ENCODE measurements around the gene TMEM205. TPM values are rescaled to one million over a fixed set of nuclear protein-coding genes. Genes with fewer than 3 reads are reported as not detected.
A peak's percentile ranks its signal among the peaks of the same experiment; 100 is the strongest.
"Not testable (repeated sequence)": the region's sequence is repeated elsewhere in the genome, so short reads cannot be mapped to it uniquely, and the experiment has no call there.

Gene TMEM205
- 142 and 244 TPM in 2 replicates for total RNA-seq

GRCh38 chr19:11346104-11346940, at the start of gene TMEM205, which contains the start of gene CCDC159:
Gene TMEM205, minus strand, starts transcription at chr19:11346268. Its CDS starts 649 bp downstream, at chr19:11345619.
Gene CCDC159, plus strand, starts transcription at chr19:11346519. Its CDS starts 88 bp downstream, at chr19:11346607.
- peak; percentile 93 for DNase-seq (ENCODE audit: extremely low read depth, low read depth, low spot score)

GRCh38 chr19:11390933-11391680, 45.0 kb upstream of the TMEM205 start:
- DNase-seq (ENCODE audit: extremely low read depth, low read depth, low spot score): no peak

- no peak for DNase-seq (ENCODE audit: extremely low read depth, low read depth, low spot score)
Measured at GRCh38 chr19:11390359-11390758, 44.3 kb upstream of the TMEM205 start.

- DNase-seq (ENCODE audit: extremely low read depth, low read depth, low spot score): no peak
Measured at GRCh38 chr19:11387162-11388034, 41.3 kb upstream of the TMEM205 start.

GRCh38 chr19:11384778-11385129, 38.7 kb upstream of the TMEM205 start:
- no peak for DNase-seq (ENCODE audit: extremely low read depth, low read depth, low spot score)

GRCh38 chr19:11383706-11384048, 37.6 kb upstream of the TMEM205 start:
- no peak for DNase-seq (ENCODE audit: extremely low read depth, low read depth, low spot score)

- no peak for DNase-seq (ENCODE audit: extremely low read depth, low read depth, low spot score)
Measured at GRCh38 chr19:11382898-11383705, 37.0 kb upstream of the TMEM205 start.

GRCh38 chr19:11380653-11381537, 34.8 kb upstream of the TMEM205 start:
- DNase-seq (ENCODE audit: extremely low read depth, low read depth, low spot score): no peak

GRCh38 chr19:11379857-11380350, 33.8 kb upstream of the TMEM205 start:
- DNase-seq (ENCODE audit: extremely low read depth, low read depth, low spot score): no peak

GRCh38 chr19:11379269-11379845, 33.3 kb upstream of the TMEM205 start:
- DNase-seq (ENCODE audit: extremely low read depth, low read depth, low spot score): not testable (repeated sequence)

- DNase-seq (ENCODE audit: extremely low read depth, low read depth, low spot score): no peak
Measured at GRCh38 chr19:11378319-11379189, 32.5 kb upstream of the TMEM205 start.

GRCh38 chr19:11377756-11378155, 31.7 kb upstream of the TMEM205 start:
- DNase-seq (ENCODE audit: extremely low read depth, low read depth, low spot score): no peak

GRCh38 chr19:11377237-11377636, 31.2 kb upstream of the TMEM205 start:
- no peak for DNase-seq (ENCODE audit: extremely low read depth, low read depth, low spot score)

GRCh38 chr19:11375143-11375948, 29.3 kb upstream of the TMEM205 start:
- no peak for DNase-seq (ENCODE audit: extremely low read depth, low read depth, low spot score)

- peak; percentile 97 for DNase-seq (ENCODE audit: extremely low read depth, low read depth, low spot score)
Measured at GRCh38 chr19:11374433-11375142, 28.5 kb upstream of the TMEM205 start, which contains the start of gene SWSAP1. Gene SWSAP1, plus strand, starts transcription at chr19:11374666. Its CDS starts 15 bp downstream, at chr19:11374681.

- DNase-seq (ENCODE audit: extremely low read depth, low read depth, low spot score): no peak
Measured at GRCh38 chr19:11373885-11374432, 27.9 kb upstream of the TMEM205 start.
